Calu3 (cell line): ENCODE measurements around the gene BHMT. TPM values are rescaled to one million over a fixed set of nuclear protein-coding genes. Genes with fewer than 3 reads are reported as not detected.
A peak's percentile ranks its signal among the peaks of the same experiment; 100 is the strongest.

Experiments used
- BruUV-seq: library from RNA; stranded (reverse); fragments of 400-500 nt; replicated peaks from 2 replicates; lab custom pipeline; 2021; lab: Mats Ljungman, UMichigan
- CTCF ChIA-PET: fragments of 300-600 bp; sonication (Branson Sonifier 250); formaldehyde crosslinking; loops from one replicate; lab custom pipeline; 2022; ENCODE audit warnings: antibody characterized with exemption; lab: Charles Lee
- DNase-seq: peaks from one replicate; pipeline ENCODE4 v3.0.0; 2022
- H3K27ac Mint-ChIP-seq: one replicate; pipeline ENCODE4 v1.8.0; 2022; ENCODE audit warnings: mixed read lengths; ENCODE audit not compliant: unreplicated experiment
- H3K27me3 Mint-ChIP-seq: one replicate; pipeline ENCODE4 v1.8.0; 2022; ENCODE audit warnings: mixed read lengths; ENCODE audit not compliant: unreplicated experiment
- H3K36me3 Mint-ChIP-seq: one replicate; pipeline ENCODE4 v1.8.0; 2022; ENCODE audit warnings: mild to moderate bottlenecking, moderate library complexity, mixed read lengths; ENCODE audit not compliant: insufficient read depth, unreplicated experiment
- H3K4me1 Mint-ChIP-seq: one replicate; pipeline ENCODE4 v1.8.0; 2022; ENCODE audit warnings: mild to moderate bottlenecking, low read depth, mixed read lengths; ENCODE audit not compliant: unreplicated experiment
- H3K4me3 Mint-ChIP-seq: one replicate; pipeline ENCODE4 v1.8.0; 2022; ENCODE audit warnings: mild to moderate bottlenecking, low read depth, moderate library complexity, mixed read lengths; ENCODE audit not compliant: unreplicated experiment
- H3K9me3 Mint-ChIP-seq: one replicate; pipeline ENCODE4 v1.8.0; 2022; ENCODE audit warnings: low read depth, mixed read lengths; ENCODE audit not compliant: unreplicated experiment
- CTCF ChIP-seq: fragments of 200-600 bp; IDR thresholded peaks from one replicate; pipeline ENCODE4 v1.8.0; 2022; ENCODE audit warnings: antibody characterized with exemption; ENCODE audit not compliant: unreplicated experiment
- intact Hi-C: fragments of 100-400 bp; cut with micrococcal nuclease; formaldehyde crosslinking; loops from one replicate; pipeline ENCODE4 v1.10.0; 2022; ENCODE audit not compliant: unreplicated experiment
- total RNA-seq: library from RNA; stranded (reverse); gene quantifications from 2 replicates; pipeline ENCODE4 v1.2.3, GENCODE V29; 2022

The BHMT gene
- total RNA-seq, 1 experiment from 2014 or later, result not detected

- Mint-ChIP-seq H3K9me3 (peaks cover 5% of the 10 kb centered on the region), H3K27ac (peak overlapping the region; percentile 94), H3K4me3 (peak overlapping the region; percentile 39), H3K4me1 (peaks cover 24% of the 10 kb centered on the region), H3K36me3 (peaks cover 8% of the 10 kb centered on the region), H3K27me3 (no peaks in the 10 kb centered on the region)
- peak; percentile 65 for DNase-seq
- no TSS peak for BruUV-seq
- CTCF ChIA-PET, result interaction anchor here (0.5 to 1.4 kb wide), 6 partner anchors 11 to 323 kb away, joined by 3 to 13 read pairs (median 3); no protein-coding TSS in a partner anchor
- intact Hi-C loops, result no loop called here
- TF ChIP-seq CTCF, result no peak
Measured at GRCh38 chr5:79143684-79144379, 32.2 kb downstream of the BHMT start.

- no TSS peak for BruUV-seq
Measured at GRCh38 chr5:79147076-79147475, 35.5 kb downstream of the BHMT start.

GRCh38 chr5:79149433-79149832 lies 37.8 kb downstream of the BHMT start:
- no peak overlapping the region for H3K27ac Mint-ChIP-seq
- no peaks in the 10 kb centered on the region for H3K27me3 Mint-ChIP-seq
- no peaks in the 10 kb centered on the region for H3K9me3 Mint-ChIP-seq
- no peak overlapping the region for H3K4me3 Mint-ChIP-seq
- H3K36me3 Mint-ChIP-seq, result peaks cover under 1% of the 10 kb centered on the region
- BruUV-seq, result no TSS peak
- DNase-seq, result no peak
- peaks cover 11% of the 10 kb centered on the region for H3K4me1 Mint-ChIP-seq
- no peak for TF ChIP-seq CTCF
- intact Hi-C loops, result no loop called here
- CTCF ChIA-PET, result interaction anchor here (0.7 kb wide), 1 partner anchor 315 kb away, joined by 6 read pairs; no protein-coding TSS in a partner anchor

More at GRCh38 chr5:79147076-79147475, 35.5 kb downstream of the BHMT start:
- CTCF ChIA-PET, result interaction anchor here (1.6 kb wide), 1 partner anchor 14 kb away, joined by 6 read pairs; no protein-coding TSS in a partner anchor
- no peak for TF ChIP-seq CTCF
- no peaks in the 10 kb centered on the region for H3K27me3 Mint-ChIP-seq
- no peak overlapping the region for H3K4me3 Mint-ChIP-seq
- H3K36me3 Mint-ChIP-seq, result peaks cover 8% of the 10 kb centered on the region
- peaks cover 24% of the 10 kb centered on the region for H3K4me1 Mint-ChIP-seq
- H3K27ac Mint-ChIP-seq, result no peak overlapping the region
- intact Hi-C loops, result no loop called here
- no peaks in the 10 kb centered on the region for H3K9me3 Mint-ChIP-seq
- DNase-seq, result no peak

- DNase-seq, result no peak
- Mint-ChIP-seq H3K9me3 (no peaks in the 10 kb centered on the region), H3K4me1 (no peaks in the 10 kb centered on the region), H3K27ac (no peak overlapping the region), H3K27me3 (no peaks in the 10 kb centered on the region), H3K4me3 (no peak overlapping the region), H3K36me3 (no peaks in the 10 kb centered on the region)
- no TSS peak for BruUV-seq
- no peak for TF ChIP-seq CTCF
- intact Hi-C loops, result no loop called here
- CTCF ChIA-PET, result no interaction called here
Measured at GRCh38 chr5:79151942-79152671, 40.5 kb downstream of the BHMT start.
